Liver (tissue), 9 donors: Measurements from ENCODE around the gene PIANP. TPM values are rescaled to one million over a fixed set of nuclear protein-coding genes. Genes with fewer than 3 reads are reported as not detected.

Experiments
- DNase-seq: peaks from one replicate; pipeline ENCODE4 v3.0.0-alpha.2; 2017; ENCODE audit warnings: low spot score
- H3K27ac ChIP-seq, 2 donors: one replicate each; pipeline ENCODE4 v1.7.0; 2013; ENCODE audit warnings: inconsistent platforms in 2 of 2, low read length in 2 of 2, control low read depth in 1 of 2, low read depth in 1 of 2, mild to moderate bottlenecking in 1 of 2
- H3K27me3 ChIP-seq, 4 donors: one replicate each; pipeline versions ENCODE4 v1.6.1 to v1.7.0; 2013; ENCODE audit warnings: low read length in 3 of 4, inconsistent platforms in 1 of 4, mild to moderate bottlenecking in 1 of 4, moderate library complexity in 1 of 4; ENCODE audit not compliant: control insufficient read depth in 4 of 4, insufficient read depth in 4 of 4
- H3K36me3 ChIP-seq, 4 donors: one replicate each; pipeline versions ENCODE4 v1.6.1 to v1.7.0; 2013; ENCODE audit warnings: low read length in 3 of 4, mild to moderate bottlenecking in 3 of 4, low read depth in 1 of 4, moderate library complexity in 1 of 4; ENCODE audit not compliant: control insufficient read depth in 4 of 4, insufficient read depth in 3 of 4
- H3K4me1 ChIP-seq, 4 donors: one replicate each; pipeline versions ENCODE4 v1.6.1 to v1.7.0; 2013; ENCODE audit warnings: low read length in 3 of 4, mild to moderate bottlenecking in 3 of 4, moderate library complexity in 1 of 4; ENCODE audit not compliant: control insufficient read depth in 4 of 4, insufficient read depth in 4 of 4
- H3K4me3 ChIP-seq, 3 donors: one replicate each; pipeline versions ENCODE4 v1.6.1 to v1.7.0; 2013; ENCODE audit warnings: low read length in 3 of 3, control low read depth in 1 of 3, low read depth in 1 of 3, mild to moderate bottlenecking in 1 of 3
- H3K9ac ChIP-seq, 2 donors: one replicate each; pipeline ENCODE4 v1.7.0; 2013; ENCODE audit warnings: low read length in 2 of 2, mild to moderate bottlenecking in 2 of 2, moderate library complexity in 2 of 2, control low read depth in 1 of 2, low read depth in 1 of 2
- H3K9me3 ChIP-seq, 4 donors: one replicate each; pipeline versions ENCODE4 v1.6.1 to v1.7.0; 2013; ENCODE audit warnings: low read length in 3 of 4; ENCODE audit not compliant: control insufficient read depth in 4 of 4
- ATF3 ChIP-seq: IDR thresholded peaks from 2 replicates; pipeline ENCODE4 v1.6.1; 2016; ENCODE audit warnings: antibody characterized with exemption
- CTCF ChIP-seq: fragments of 150-350 bp; IDR thresholded peaks from 2 replicates; pipeline ENCODE4 v1.5.1; 2017; ENCODE audit warnings: improper control_type of control experiment, low read depth, low read length; ENCODE audit not compliant: missing input control
- EGR1 ChIP-seq, 2 donors: IDR thresholded peaks; 2 replicates each; pipeline ENCODE4 v1.6.1; 2016 to 2018; ENCODE audit warnings: antibody characterized with exemption in 2 of 2, low read depth in 2 of 2
- FOXA1 ChIP-seq: IDR thresholded peaks from 2 replicates; pipeline ENCODE4 v1.6.1; 2016; ENCODE audit warnings: antibody characterized with exemption
- FOXA2 ChIP-seq: IDR thresholded peaks from 2 replicates; pipeline ENCODE4 v1.6.1; 2016; ENCODE audit warnings: antibody characterized with exemption
- GABPA ChIP-seq, 2 donors: IDR thresholded peaks in 1 of 2; conservative IDR thresholded peaks in 1 of 2; 2 replicates each; pipeline ENCODE4 v1.6.1; 2016; ENCODE audit warnings: antibody characterized with exemption in 2 of 2, mild to moderate bottlenecking in 1 of 2, moderate library complexity in 1 of 2
- HNF4A ChIP-seq, 2 donors: conservative IDR thresholded peaks; 2 replicates each; pipeline ENCODE4 v1.6.1; 2016; ENCODE audit warnings: antibody characterized with exemption in 2 of 2, mild to moderate bottlenecking in 2 of 2
- HNF4G ChIP-seq: IDR thresholded peaks from 2 replicates; pipeline ENCODE4 v1.6.1; 2016; ENCODE audit warnings: antibody characterized with exemption
- JUND ChIP-seq, 2 donors: IDR thresholded peaks; 2 replicates each; pipeline ENCODE4 v1.6.1; 2016; ENCODE audit warnings: antibody characterized with exemption in 2 of 2
- MAX ChIP-seq: IDR thresholded peaks from 2 replicates; pipeline ENCODE4 v1.6.1; 2016; ENCODE audit warnings: antibody characterized with exemption
- NR2F2 ChIP-seq: IDR thresholded peaks from 2 replicates; pipeline ENCODE4 v1.6.1; 2016; ENCODE audit warnings: antibody characterized with exemption
- RAD21 ChIP-seq, 2 donors: IDR thresholded peaks; 2 replicates each; pipeline ENCODE4 v1.6.1; 2016; ENCODE audit warnings: antibody characterized with exemption in 2 of 2, mild to moderate bottlenecking in 2 of 2
- REST ChIP-seq: IDR thresholded peaks from 2 replicates; pipeline ENCODE4 v1.6.1; 2016; ENCODE audit warnings: antibody characterized with exemption, mild to moderate bottlenecking
- RXRA ChIP-seq, 2 donors: IDR thresholded peaks; 2 replicates each; pipeline ENCODE4 v1.6.1; 2017 to 2018; ENCODE audit warnings: antibody characterized with exemption in 2 of 2, mild to moderate bottlenecking in 1 of 2
- SP1 ChIP-seq: IDR thresholded peaks from 2 replicates; pipeline ENCODE4 v1.6.1; 2018; ENCODE audit warnings: antibody characterized with exemption, mild to moderate bottlenecking
- TAF1 ChIP-seq: conservative IDR thresholded peaks from 2 replicates; pipeline ENCODE4 v1.6.1; 2016; ENCODE audit warnings: antibody characterized with exemption, mild to moderate bottlenecking
- YY1 ChIP-seq: IDR thresholded peaks from 2 replicates; pipeline ENCODE4 v1.6.1; 2016; ENCODE audit warnings: antibody characterized with exemption, mild to moderate bottlenecking
- ZBTB33 ChIP-seq: IDR thresholded peaks from 2 replicates; pipeline ENCODE4 v1.6.1; 2016; ENCODE audit warnings: antibody characterized with exemption
- WGBS: extraction: QIAGEN DNeasy Blood & Tissue Kit; methylation state at CpG from one replicate; pipeline ENCODE4 v1.1.7; 2013; 5-methylcytosine and 5-hydroxymethylcytosine counted together
- polyA plus RNA-seq, 2 donors: library from polyadenylated mRNA; stranded (reverse) in 1 of 2; unstranded in 1 of 2; fragments of 200-250 nt in 1 of 2; fragments of >200 nt in 1 of 2; fragmentation: Nextera tagmentation in 1 of 2; extraction: Ambion mirVana in 1 of 2; gene quantifications; one replicate each; pipeline versions ENCODE4 v1.2.1 to v1.2.3, GENCODE V29; 2013 to 2015
- total RNA-seq, 2 donors: library from RNA; depleted of rRNA; stranded (reverse); fragments of >200 nt; gene quantifications; one replicate each; pipeline ENCODE4 v1.2.3, GENCODE V29; 2014
- donor health status: healthy.
- donor health status: healthy.
- donor health status: healthy.
- donor health status: healthy.
- donor health status: healthy.

The PIANP gene
- total and polyA plus RNA-seq, 4 donors: 0.03 TPM; not detected in 3

- no peak for TF ChIP-seq REST
- TF ChIP-seq EGR1 (IDR thresholded peaks at IDR 0.05; ENCODE audit: low read depth in 2 of 2): no peak
These were observed 46.6 kb downstream of the PIANP start (continued) for GRCh38 chr12:6653987-6654386.

GRCh38 chr12:6653342-6653741 is 47.3 kb downstream of the PIANP start:
- peaks cover 4 to 44% (median 35%) of the 10 kb centered on the region in 4 donors for H3K36me3 ChIP-seq
- no peak overlapping the region for H3K27ac ChIP-seq
- H3K9ac ChIP-seq: no peak overlapping the region
- H3K4me1 ChIP-seq: peaks cover 0 to 11% (median 4%) of the 10 kb centered on the region in 4 donors
- H3K9me3 ChIP-seq: no peaks in the 10 kb centered on the region
- no peak for DNase-seq
- no peak overlapping the region for H3K4me3 ChIP-seq
- no peaks in the 10 kb centered on the region for H3K27me3 ChIP-seq
- TF ChIP-seq NR2F2 (no peak), HNF4A (conservative IDR thresholded peaks at IDR 0.05) (no peak), MAX (no peak), EGR1 (IDR thresholded peaks at IDR 0.05; ENCODE audit: low read depth in 2 of 2) (no peak), REST (no peak), FOXA1 (no peak), JUND (IDR thresholded peaks at IDR 0.05) (no peak), ATF3 (no peak), YY1 (no peak), FOXA2 (no peak), RAD21 (IDR thresholded peaks at IDR 0.05) (no peak), GABPA (IDR thresholded peaks at IDR 0.05 in 1 of 2, conservative IDR thresholded peaks at IDR 0.05 in 1 of 2) (no peak), TAF1 (no peak), RXRA (IDR thresholded peaks at IDR 0.05) (no peak), ZBTB33 (no peak), SP1 (no peak), CTCF (no peak), HNF4G (no peak)
- WGBS: 98% methylated on average over 1 of the region's 1 CpG
